Testis (tissue), 2 donors: Measurements from ENCODE around the gene DAND5.

Experiments used
- POLR2A ChIP-seq: fragments of 450-650 bp; IDR thresholded peaks from one replicate; pipeline ENCODE4 v1.6.1; 2017; ENCODE audit warnings: antibody characterized with exemption, mild to moderate bottlenecking, moderate library complexity
- TF ChIP-seq, protein P1 (sequence below), 3 experiments: fragments of 450-650 bp in 2 of 3; fragments of 200-600 bp in 1 of 3; sonication (generic) in 1 of 3; IDR thresholded peaks; one replicate each; pipeline ENCODE4 v1.5.1; 2016 to 2019; ENCODE audit warnings: antibody characterized with exemption in 3 of 3, mild to moderate bottlenecking in 2 of 3, moderate library complexity in 1 of 3

GRCh38 chr19:12973236-12973635, 3.9 kb downstream of the DAND5 start:
- TF ChIP-seq, protein P1, sequence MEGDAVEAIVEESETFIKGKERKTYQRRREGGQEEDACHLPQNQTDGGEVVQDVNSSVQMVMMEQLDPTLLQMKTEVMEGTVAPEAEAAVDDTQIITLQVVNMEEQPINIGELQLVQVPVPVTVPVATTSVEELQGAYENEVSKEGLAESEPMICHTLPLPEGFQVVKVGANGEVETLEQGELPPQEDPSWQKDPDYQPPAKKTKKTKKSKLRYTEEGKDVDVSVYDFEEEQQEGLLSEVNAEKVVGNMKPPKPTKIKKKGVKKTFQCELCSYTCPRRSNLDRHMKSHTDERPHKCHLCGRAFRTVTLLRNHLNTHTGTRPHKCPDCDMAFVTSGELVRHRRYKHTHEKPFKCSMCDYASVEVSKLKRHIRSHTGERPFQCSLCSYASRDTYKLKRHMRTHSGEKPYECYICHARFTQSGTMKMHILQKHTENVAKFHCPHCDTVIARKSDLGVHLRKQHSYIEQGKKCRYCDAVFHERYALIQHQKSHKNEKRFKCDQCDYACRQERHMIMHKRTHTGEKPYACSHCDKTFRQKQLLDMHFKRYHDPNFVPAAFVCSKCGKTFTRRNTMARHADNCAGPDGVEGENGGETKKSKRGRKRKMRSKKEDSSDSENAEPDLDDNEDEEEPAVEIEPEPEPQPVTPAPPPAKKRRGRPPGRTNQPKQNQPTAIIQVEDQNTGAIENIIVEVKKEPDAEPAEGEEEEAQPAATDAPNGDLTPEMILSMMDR (IDR thresholded peaks at IDR 0.05), result no peak
- TF ChIP-seq POLR2A, result no peak
